NB4 (cell line): ENCODE data around the gene SH2D5.

Experiments used
- MAX ChIP-seq: IDR thresholded peaks from 2 replicates; pipeline ENCODE4 v1.6.1; 2011; ENCODE audit warnings: low read depth, low read length
- POLR2A ChIP-seq: IDR thresholded peaks from 2 replicates; pipeline ENCODE4 v1.6.1; 2011; ENCODE audit warnings: mild to moderate bottlenecking; ENCODE audit not compliant: insufficient read length; ENCODE audit errors: extremely low read depth
- TF ChIP-seq, protein P1 (sequence below): IDR thresholded peaks from one replicate; pipeline ENCODE4 v1.5.1; 2012; ENCODE audit warnings: low read depth, low read length

DNA sequence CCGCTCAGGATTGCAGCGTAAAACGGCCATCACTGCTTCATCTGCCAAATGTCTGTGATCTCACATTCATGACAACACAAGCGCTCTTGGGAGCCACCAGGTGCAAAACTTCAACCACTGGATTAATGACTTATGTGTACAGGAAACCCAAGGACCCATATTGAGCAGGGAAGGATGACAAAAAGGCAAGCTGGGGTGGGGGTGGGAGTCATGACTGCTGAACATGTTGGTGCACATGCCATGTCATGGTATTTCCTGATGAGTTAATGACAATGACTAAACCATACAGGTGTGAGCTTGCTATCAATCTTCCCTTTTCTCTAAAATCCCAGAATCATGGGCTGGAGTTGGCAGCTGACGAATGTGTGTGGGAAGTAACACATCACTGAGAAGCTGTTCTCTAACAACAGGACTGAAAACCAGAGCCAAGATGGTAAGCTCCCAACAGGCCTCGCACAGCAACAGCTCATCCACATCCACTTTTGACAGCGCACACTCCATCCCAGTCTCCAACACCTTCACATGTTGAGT lies 3.1 kb upstream of the SH2D5 start:
- TF ChIP-seq, protein P1, sequence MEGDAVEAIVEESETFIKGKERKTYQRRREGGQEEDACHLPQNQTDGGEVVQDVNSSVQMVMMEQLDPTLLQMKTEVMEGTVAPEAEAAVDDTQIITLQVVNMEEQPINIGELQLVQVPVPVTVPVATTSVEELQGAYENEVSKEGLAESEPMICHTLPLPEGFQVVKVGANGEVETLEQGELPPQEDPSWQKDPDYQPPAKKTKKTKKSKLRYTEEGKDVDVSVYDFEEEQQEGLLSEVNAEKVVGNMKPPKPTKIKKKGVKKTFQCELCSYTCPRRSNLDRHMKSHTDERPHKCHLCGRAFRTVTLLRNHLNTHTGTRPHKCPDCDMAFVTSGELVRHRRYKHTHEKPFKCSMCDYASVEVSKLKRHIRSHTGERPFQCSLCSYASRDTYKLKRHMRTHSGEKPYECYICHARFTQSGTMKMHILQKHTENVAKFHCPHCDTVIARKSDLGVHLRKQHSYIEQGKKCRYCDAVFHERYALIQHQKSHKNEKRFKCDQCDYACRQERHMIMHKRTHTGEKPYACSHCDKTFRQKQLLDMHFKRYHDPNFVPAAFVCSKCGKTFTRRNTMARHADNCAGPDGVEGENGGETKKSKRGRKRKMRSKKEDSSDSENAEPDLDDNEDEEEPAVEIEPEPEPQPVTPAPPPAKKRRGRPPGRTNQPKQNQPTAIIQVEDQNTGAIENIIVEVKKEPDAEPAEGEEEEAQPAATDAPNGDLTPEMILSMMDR: no peak
- TF ChIP-seq MAX (no peak), POLR2A (no peak)
